K562 treated with DMSO at 1 percent for 48 hours (cell line): ENCODE results near the gene ZNF318. TPM values are rescaled to one million over a fixed set of nuclear protein-coding genes. Genes with fewer than 3 reads are reported as not detected.

ENCODE experiments used
- total RNA-seq: library from RNA; unstranded; fragments of 300-600 nt; gene quantifications from 2 replicates; pipeline ENCODE4 v1.2.3, GENCODE V29; 2022; ENCODE audit warnings: low replicate concordance; ENCODE audit errors: extremely low read depth

Gene ZNF318, protein sequence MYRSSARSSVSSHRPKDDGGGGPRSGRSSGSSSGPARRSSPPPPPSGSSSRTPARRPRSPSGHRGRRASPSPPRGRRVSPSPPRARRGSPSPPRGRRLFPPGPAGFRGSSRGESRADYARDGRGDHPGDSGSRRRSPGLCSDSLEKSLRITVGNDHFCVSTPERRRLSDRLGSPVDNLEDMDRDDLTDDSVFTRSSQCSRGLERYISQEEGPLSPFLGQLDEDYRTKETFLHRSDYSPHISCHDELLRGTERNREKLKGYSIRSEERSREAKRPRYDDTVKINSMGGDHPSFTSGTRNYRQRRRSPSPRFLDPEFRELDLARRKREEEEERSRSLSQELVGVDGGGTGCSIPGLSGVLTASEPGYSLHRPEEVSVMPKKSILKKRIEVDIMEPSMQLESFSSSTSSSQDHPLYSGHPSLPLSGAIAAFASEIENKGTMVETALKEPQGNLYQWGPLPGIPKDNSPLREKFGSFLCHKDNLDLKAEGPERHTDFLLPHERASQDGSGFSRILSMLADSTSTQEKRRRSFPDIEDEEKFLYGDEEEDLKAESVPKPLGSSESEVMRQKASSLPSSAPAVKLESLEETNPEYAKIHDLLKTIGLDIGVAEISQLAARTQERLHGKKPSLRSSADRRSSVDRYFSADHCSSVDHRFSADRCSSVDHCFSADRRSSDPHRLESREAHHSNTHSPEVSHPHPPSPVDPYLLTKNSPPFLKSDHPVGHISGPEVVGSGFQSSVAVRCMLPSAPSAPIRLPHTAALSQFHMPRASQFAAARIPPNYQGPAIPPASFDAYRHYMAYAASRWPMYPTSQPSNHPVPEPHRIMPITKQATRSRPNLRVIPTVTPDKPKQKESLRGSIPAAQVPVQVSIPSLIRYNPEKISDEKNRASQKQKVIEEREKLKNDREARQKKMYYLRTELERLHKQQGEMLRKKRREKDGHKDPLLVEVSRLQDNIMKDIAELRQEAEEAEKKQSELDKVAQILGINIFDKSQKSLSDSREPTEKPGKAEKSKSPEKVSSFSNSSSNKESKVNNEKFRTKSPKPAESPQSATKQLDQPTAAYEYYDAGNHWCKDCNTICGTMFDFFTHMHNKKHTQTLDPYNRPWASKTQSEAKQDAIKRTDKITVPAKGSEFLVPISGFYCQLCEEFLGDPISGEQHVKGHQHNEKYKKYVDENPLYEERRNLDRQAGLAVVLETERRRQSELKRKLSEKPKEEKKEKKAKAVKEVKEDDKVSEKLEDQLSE (N-terminal part only)
- 43.1 TPM in 1 of 2 replicates, not detected in the other for total RNA-seq

DNA sequence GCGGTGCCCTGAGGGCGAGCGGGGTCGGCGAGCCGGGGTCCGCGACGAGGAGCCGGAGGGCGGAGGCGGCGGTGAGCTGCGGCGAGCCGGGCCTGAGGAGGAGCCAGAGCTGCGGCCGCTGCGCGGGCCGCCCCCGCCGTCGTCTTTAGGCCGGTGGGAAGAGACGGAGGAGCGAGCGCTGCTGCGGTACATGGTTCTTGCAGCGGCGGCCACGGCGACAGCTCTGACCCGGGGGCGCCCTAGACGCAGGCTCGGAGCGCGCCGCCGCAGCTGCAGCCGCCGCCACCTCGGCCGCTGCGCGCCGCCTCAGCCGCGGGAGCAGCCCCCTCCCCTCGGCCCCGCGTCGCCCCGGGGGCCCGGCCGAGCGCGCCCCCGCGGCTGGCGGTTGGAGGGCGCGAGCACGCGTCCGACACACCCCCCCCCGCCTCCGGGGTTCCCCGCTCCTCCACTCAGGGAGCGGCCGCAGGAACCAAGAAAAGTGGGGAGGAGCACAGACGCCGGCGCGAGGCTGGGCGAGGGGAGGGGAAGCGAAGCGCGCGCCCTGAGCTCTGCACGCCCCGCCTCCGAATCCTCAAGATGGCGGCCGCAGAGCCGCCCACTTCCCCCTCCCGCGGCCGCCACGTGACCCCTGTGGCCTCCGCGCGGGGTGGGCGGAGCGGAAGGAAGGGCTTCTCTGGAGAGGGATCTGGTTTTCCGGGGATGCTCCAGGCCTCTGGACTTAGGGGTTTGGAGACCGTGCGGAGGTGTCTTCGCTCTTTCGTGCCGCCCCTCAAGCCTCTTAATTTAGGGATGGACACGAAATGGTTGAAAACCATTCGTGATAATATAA lies at the start of gene ZNF318:
ZNF318 (minus strand) TSS at position 474 of the 829 bp plus-strand sequence; CDS start at position 192, 282 bp downstream.

DNA sequence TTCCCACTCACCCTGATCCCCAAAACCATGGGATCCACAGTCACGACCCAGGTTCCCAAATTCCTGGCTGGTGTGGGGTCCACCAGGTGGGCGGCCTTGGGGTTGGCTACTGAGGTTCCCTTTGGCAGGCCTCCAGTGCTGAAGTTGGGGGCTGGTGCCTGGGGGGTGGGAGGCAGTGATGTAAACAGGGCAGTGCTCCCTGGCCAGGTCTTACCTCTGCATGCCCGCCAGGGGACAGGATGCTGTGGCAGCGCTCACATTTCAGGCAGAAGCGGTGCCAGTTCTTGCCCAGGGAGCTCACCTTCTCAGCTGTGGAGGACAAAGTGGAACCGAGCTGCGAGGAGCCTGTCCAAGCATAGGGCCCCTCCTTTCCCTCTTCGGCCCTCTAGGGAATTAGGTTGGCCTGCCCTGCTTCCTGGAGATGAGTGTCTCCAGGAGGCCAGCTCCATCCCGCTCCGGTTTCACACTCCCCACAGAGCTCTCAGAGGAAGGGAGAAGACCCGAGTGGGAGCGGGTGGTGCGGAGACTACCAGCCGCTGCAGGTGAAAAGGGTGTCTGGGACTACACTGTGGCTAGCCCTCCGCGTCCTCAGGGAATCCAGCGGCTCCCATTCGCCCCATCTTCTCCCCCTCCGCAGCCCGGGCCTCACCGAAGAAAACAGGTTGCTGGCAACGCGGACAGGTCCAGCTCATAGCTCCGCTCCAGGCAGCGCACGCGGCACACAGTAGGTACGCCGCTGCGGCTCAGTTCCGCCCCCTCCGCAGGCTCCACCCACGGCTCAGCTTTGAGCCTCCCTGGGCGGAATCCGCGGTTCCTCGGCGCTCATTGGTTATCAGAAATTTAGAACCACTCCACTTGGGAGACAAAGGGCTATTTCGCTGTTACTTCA lies 61.1 kb downstream of the ZNF318 start, which contains the start of gene CRIP3:
CRIP3 (minus strand) TSS at position 726 of the 889 bp plus-strand sequence; CDS start at position 692, 34 bp downstream.

DNA sequence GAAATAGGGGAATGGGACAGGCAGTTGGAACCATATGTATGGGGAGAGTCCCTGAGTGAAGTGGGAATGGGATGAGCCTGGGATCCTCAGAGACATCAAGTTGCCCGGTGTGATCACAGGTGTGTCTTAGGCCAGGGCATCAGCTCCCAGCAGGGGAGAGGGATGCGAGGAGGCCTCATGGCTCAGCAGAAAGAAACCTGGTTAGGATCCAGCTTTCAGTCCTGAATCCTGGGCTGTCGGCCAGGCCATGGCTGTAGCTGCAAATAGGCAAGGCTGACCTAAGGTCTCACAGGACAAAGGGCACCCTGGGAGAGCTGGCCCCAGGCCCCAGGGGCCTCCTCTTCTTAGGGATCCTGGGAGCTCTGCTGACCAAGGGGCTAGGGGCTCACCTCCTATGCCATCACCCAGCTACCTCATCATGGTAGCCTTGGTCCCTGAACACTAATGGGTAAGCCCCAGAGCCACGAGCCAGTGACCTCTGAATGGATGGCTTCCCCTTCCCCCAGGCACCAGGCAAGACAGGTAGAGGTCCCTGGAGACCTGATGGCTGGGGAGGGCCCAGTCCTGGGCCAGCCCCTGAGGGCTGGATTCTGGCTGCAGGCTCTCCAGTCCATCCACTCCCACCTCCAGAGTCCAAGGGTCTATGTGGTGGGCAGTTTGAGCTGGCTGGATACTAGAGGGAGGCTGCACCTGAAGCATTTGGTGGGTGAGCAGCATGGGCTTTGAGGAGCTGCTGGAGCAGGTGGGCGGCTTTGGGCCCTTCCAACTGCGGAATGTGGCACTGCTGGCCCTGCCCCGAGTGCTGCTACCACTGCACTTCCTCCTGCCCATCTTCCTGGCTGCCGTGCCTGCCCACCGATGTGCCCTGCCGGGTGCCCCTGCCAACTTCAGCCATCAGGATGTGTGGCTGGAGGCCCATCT lies 71.5 kb downstream of the ZNF318 start, which contains the start of gene SLC22A7:
SLC22A7 (plus strand) TSS at position 617 of the 921 bp plus-strand sequence; CDS start at position 716, 99 bp downstream.

Other genes with a start within 250 kb of the ZNF318 start
- not detected in 2 replicates for gene SRF, start 198.4 kb downstream of the ZNF318 start, total RNA-seq
- gene CUL9, start 187.5 kb downstream of the ZNF318 start, total RNA-seq: not detected in 2 replicates
- not detected in 2 replicates for gene DNPH1, start 140.2 kb downstream of the ZNF318 start, total RNA-seq
- not detected in 2 replicates for gene TTBK1, start 126.2 kb downstream of the ZNF318 start, total RNA-seq
- gene SLC22A7, start 71.4 kb downstream of the ZNF318 start, total RNA-seq: not detected in 2 replicates
- not detected in 2 replicates for gene CRIP3, start 60.8 kb downstream of the ZNF318 start, total RNA-seq
- gene ABCC10, start 57.9 kb upstream of the ZNF318 start, total RNA-seq: not detected in 2 replicates
- not detected in 2 replicates for gene DLK2, start 85.9 kb upstream of the ZNF318 start, total RNA-seq
- gene TJAP1, start 107.9 kb upstream of the ZNF318 start, total RNA-seq: not detected in 2 replicates
- not detected in 2 replicates for gene LRRC73, start 140.7 kb upstream of the ZNF318 start, total RNA-seq
- not detected in 2 replicates for gene YIPF3, start 147.3 kb upstream of the ZNF318 start, total RNA-seq
- gene POLR1C, start 147.4 kb upstream of the ZNF318 start, total RNA-seq: not detected in 2 replicates
- not detected in 2 replicates for gene XPO5, start 206.4 kb upstream of the ZNF318 start, total RNA-seq
- not detected in 2 replicates for gene POLH, start 206.5 kb upstream of the ZNF318 start, total RNA-seq